ENCODE results near the gene HTD2. TPM values are rescaled to one million over a fixed set of nuclear protein-coding genes. Genes with fewer than 3 reads are reported as not detected.

The HTD2 gene
- total and polyA plus RNA-seq, 2 of the 4 experiments (the other 2 are of a cell fraction) = 6.4 to 13.3 TPM

DNA sequence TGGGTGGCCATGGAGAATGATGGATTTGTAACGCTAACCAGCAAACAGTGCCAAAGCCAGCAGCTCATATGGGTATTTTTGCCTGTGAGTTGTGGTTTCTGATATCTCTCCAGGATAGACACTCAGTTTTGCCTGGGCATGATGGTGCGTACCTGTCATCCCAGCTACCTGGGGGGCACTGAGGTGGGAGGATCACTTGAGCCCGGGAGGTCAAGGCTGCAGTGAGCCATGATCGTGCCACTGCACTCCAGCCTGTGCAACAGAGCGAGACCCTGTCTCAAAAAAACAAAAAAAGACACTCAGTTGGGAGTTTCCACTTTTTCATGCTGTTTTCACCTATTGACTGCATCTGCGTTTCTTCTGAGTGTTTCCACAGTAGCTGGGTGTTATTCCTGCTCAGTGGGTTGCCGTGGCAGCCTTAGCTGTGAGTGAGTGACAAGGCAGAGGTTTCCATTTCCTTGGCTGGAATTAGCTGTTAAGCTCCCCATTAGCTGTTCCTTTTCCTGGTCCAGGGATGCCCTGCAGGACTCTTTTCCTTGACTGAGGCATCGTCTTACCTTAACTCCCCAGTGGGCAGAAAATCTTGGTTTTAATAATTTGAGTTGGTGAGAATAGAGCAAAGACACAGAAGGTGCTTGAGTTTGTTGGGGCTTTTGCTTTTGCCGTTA is 14.5 kb upstream of the HTD2 start:
- Histone ChIP-seq H4K91ac (ENCODE audit: insufficient read depth, low read depth, low read length) (no peak overlapping the region), H3K27me3 (ENCODE audit: control insufficient read depth, insufficient read depth, low read length) (no peaks in the 10 kb centered on the region), H2BK15ac (ENCODE audit: low read depth, low read length) (no peak overlapping the region), H3K23ac (ENCODE audit: low read depth, low read length) (no peak overlapping the region), H2BK5ac (ENCODE audit: low read depth, low read length, poor library complexity, severe bottlenecking) (no peak overlapping the region), H3K4ac (ENCODE audit: low read depth, low read length) (no peak overlapping the region), H4K20me1 (ENCODE audit: insufficient read depth, low read length) (no peaks in the 10 kb centered on the region), H3K9me3 (ENCODE audit: control insufficient read depth, insufficient read depth, low read length) (peaks cover 4% of the 10 kb centered on the region), H3K18ac (ENCODE audit: low read depth, low read length) (no peak overlapping the region), H2AK9ac (replicated peaks; ENCODE audit: low read depth, low read length, poor library complexity) (no peak overlapping the region), H2AFZ (replicated peaks; ENCODE audit: low read length, poor library complexity) (no peak overlapping the region), H3K27ac (ENCODE audit: insufficient read depth, low read length) (no peak overlapping the region), H3K4me1 (ENCODE audit: control insufficient read depth, insufficient read depth, low read length) (no peaks in the 10 kb centered on the region), H4K5ac (ENCODE audit: low read depth, low read length) (no peak overlapping the region), H3K56ac (ENCODE audit: extremely low read depth, insufficient read depth, low read length) (no peak overlapping the region), H3K9me1 (ENCODE audit: insufficient read depth, low read length) (no peaks in the 10 kb centered on the region), H3K79me1 (ENCODE audit: low read depth in 1 of 2, low read length in 2 of 2) (no peaks in the 10 kb centered on the region), H4K8ac (ENCODE audit: low read depth in 2 of 2, low read length in 2 of 2) (no peak overlapping the region), H2AK5ac (ENCODE audit: low read depth, low read length) (no peak overlapping the region), H3K9ac (ENCODE audit: low read depth, low read length) (no peak overlapping the region), H3K14ac (replicated peaks; ENCODE audit: low read depth, low read length) (no peak overlapping the region), H2BK20ac (ENCODE audit: low read depth, low read length) (no peak overlapping the region), H3K4me3 (ENCODE audit: insufficient read depth, low read depth, low read length) (no peak overlapping the region), H3K4me2 (ENCODE audit: low read depth, low read length) (no peak overlapping the region), H2BK120ac (ENCODE audit: low read depth, low read length) (no peak overlapping the region), H3K36me3 (ENCODE audit: control insufficient read depth, insufficient read depth, low read length) (peaks cover 9% of the 10 kb centered on the region; the same call in 1 of the 2 replicates)
- ChIA-PET POLR2A (ENCODE audit: unreplicated experiment) (no interaction called here), CTCF (interaction anchor here (1.2 kb wide), 1 partner anchor 15 kb away, joined by 4 read pairs; the partner anchor contains the start of genes HTD2 and RPP14)
- intact Hi-C loops (cut with micrococcal nuclease) (no loop called here), in situ Hi-C loops (cut with MboI; ENCODE audit: low sequenced_read_pairs) (no loop called here), dilution Hi-C loops (cut with HindIII; ENCODE audit: low sequenced_read_pairs, unreplicated experiment) (no loop called here)
- DNase-seq = no peak
- no peak for ATAC-seq (ENCODE audit: low read depth)
- no TSS peak for BruUV-seq (replicated peaks)
- 100% methylated on average over 3 of the region's 9 CpGs; no CpG with 5 or more reads in 1 of the 2 experiments for WGBS, 2 experiments (ENCODE audit: extremely low coverage in 2 of 2, insufficient read length in 1 of 2)
- TF ChIP-seq, protein P1, sequence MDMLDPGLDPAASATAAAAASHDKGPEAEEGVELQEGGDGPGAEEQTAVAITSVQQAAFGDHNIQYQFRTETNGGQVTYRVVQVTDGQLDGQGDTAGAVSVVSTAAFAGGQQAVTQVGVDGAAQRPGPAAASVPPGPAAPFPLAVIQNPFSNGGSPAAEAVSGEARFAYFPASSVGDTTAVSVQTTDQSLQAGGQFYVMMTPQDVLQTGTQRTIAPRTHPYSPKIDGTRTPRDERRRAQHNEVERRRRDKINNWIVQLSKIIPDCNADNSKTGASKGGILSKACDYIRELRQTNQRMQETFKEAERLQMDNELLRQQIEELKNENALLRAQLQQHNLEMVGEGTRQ (IDR thresholded peaks at IDR 0.05; ENCODE audit: low read depth, low read length) = no peak
- TF ChIP-seq CHD1 (IDR thresholded peaks at IDR 0.05; ENCODE audit: low read depth, low read length) (no peak), NFE2L2 (IDR thresholded peaks at IDR 0.05; ENCODE audit: low read depth, low read length) (no peak), MAFK (IDR thresholded peaks at IDR 0.05; ENCODE audit: low read depth, low read length) (no peak), MXI1 (IDR thresholded peaks at IDR 0.05; ENCODE audit: borderline replicate concordance, low read depth, low read length) (no peak), FOS (IDR thresholded peaks at IDR 0.05; ENCODE audit: low read depth, low read length) (no peak)

Data from IMR-90 (cell line).